ENCODE measurements around the gene PARD3B. TPM values are rescaled to one million over a fixed set of nuclear protein-coding genes. Genes with fewer than 3 reads are reported as not detected.

The PARD3B gene
- total and polyA plus RNA-seq, 2 of the 13 experiments (the other 11 are each of a cell fraction or from before 2014, with no cell fraction given), result 0.71 to 2.3 TPM

DNA sequence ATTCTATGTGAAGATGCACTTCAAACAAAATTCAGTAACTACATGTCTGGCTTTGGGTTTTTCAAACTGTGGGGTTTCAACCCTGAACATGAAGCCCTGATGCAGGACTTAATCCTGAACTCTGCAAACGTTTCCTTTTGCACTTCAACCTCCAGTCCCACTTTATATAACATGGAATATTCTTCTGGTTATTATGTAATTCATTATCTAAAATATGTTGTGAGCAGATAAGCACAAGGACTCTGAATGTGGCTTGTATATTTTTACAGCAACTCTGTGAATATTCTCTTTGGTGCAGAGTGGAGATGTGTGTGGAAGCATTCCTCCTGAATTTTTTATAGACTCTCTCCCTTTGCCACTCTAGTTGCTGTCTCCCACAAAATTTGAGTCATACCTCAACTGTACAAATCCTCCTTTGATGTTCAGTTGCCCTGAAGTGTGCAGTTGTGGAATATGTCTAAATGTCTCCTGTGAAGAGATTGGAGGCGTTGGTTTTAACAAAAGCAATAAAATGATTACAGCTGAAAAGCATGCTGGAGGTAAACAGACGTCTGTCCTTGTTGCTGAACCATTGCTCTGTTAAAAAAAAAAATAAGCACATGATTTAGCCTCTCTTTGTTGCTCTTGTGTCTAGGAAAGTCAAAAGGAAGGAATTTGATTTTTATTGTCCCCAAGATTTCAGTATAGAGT is 931.9 kb downstream of the PARD3B start:
- Histone ChIP-seq H3K27ac (ENCODE audit: extremely low read length, insufficient read depth, low read length) (no peak overlapping the region), H3K4me1 (ENCODE audit: insufficient read depth, low read length) (no peaks in the 10 kb centered on the region), H3K27me3 (ENCODE audit: control insufficient read depth in 1 of 2, insufficient read depth in 2 of 2, low read length in 2 of 2) (no peaks in the 10 kb centered on the region), H3K79me2 (ENCODE audit: insufficient read depth, low read length) (no peaks in the 10 kb centered on the region), H3K36me3 (replicated peaks in 1 of 2; ENCODE audit: control insufficient read depth in 1 of 2, insufficient read depth in 2 of 2, low read length in 2 of 2) (no peaks in the 10 kb centered on the region), H3K9me3 (ENCODE audit: low read length) (no peaks in the 10 kb centered on the region), H2AFZ (ENCODE audit: low read length) (no peak overlapping the region), H3K9ac (ENCODE audit: insufficient read depth, low read depth, low read length) (no peak overlapping the region), H3K4me2 (ENCODE audit: low read depth, low read length) (no peak overlapping the region), H3K4me3 (replicated peaks in 1 of 3; ENCODE audit: insufficient read depth in 1 of 3, low read depth in 2 of 3, low read length in 3 of 3) (no peak overlapping the region), H4K20me1 (ENCODE audit: insufficient read depth, low read length) (no peaks in the 10 kb centered on the region)
- DNase-seq (ENCODE audit: low spot score) (no peak), ATAC-seq (no peak), FAIRE-seq (no peak)
- in situ Hi-C loops (cut with HindIII; ENCODE audit: extremely low pct_ligation_motif_present, low pct_unique_long_range_greater_than_20kb) (no loop called here), intact Hi-C loops (cut with micrococcal nuclease; ENCODE audit: unreplicated experiment) (no loop called here)
- TF ChIP-seq ZNF672 (CRISPR knock-in tag; IDR thresholded peaks at IDR 0.05) (no peak), SMAD3 (CRISPR knock-in tag; IDR thresholded peaks at IDR 0.05) (no peak), ZNF138 (CRISPR knock-in tag; IDR thresholded peaks at IDR 0.05; ENCODE audit: low read depth) (no peak), ZNF75D (CRISPR knock-in tag; IDR thresholded peaks at IDR 0.05; ENCODE audit: borderline replicate concordance) (no peak), ZNF180 (CRISPR knock-in tag; IDR thresholded peaks at IDR 0.05; ENCODE audit: borderline replicate concordance, low read depth) (no peak), FOXJ3 (CRISPR knock-in tag; IDR thresholded peaks at IDR 0.05; ENCODE audit: borderline replicate concordance) (no peak)
- TF ChIP-seq, protein P1, sequence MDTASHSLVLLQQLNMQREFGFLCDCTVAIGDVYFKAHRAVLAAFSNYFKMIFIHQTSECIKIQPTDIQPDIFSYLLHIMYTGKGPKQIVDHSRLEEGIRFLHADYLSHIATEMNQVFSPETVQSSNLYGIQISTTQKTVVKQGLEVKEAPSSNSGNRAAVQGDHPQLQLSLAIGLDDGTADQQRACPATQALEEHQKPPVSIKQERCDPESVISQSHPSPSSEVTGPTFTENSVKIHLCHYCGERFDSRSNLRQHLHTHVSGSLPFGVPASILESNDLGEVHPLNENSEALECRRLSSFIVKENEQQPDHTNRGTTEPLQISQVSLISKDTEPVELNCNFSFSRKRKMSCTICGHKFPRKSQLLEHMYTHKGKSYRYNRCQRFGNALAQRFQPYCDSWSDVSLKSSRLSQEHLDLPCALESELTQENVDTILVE (CRISPR knock-in tag; IDR thresholded peaks at IDR 0.05), result no peak
- POLR2A ChIA-PET, result no interaction called here
- BruUV-seq (replicated peaks), result no TSS peak
- CTCF ChIA-PET (ENCODE audit: low intra/inter-chr PET ratio, low total read pairs), result no interaction called here
- WGBS (ENCODE audit: low lambda C conversion rate), result 8% methylated on average over 3 of the region's 3 CpGs

DNA sequence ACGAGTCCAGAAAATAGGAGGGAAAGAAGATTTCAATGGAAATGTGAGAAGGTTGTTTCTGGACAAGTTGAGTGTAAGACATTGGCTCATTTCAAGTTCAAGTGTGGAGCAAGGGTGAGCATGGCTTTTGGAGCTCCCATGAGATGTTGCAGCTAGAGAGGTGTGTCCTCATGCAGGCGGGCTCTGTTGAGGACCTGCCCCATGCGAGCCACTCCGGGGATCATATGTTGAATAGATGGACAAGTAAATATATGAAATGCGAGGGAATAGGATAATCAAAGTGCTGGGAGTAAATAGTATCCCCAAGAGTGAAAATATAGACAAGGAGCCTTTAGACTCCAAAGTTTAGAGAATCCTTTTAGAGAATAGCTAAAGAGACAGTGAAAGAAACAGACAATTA is 936.6 kb downstream of the PARD3B start:
- CTCF ChIA-PET (ENCODE audit: low intra/inter-chr PET ratio, low total read pairs), result no interaction called here
- H3K79me2 ChIP-seq (ENCODE audit: insufficient read depth, low read length), result no peaks in the 10 kb centered on the region
- TF ChIP-seq ZNF34 (CRISPR knock-in tag; IDR thresholded peaks at IDR 0.05; ENCODE audit: borderline replicate concordance), result no peak
- TF ChIP-seq, protein P2, sequence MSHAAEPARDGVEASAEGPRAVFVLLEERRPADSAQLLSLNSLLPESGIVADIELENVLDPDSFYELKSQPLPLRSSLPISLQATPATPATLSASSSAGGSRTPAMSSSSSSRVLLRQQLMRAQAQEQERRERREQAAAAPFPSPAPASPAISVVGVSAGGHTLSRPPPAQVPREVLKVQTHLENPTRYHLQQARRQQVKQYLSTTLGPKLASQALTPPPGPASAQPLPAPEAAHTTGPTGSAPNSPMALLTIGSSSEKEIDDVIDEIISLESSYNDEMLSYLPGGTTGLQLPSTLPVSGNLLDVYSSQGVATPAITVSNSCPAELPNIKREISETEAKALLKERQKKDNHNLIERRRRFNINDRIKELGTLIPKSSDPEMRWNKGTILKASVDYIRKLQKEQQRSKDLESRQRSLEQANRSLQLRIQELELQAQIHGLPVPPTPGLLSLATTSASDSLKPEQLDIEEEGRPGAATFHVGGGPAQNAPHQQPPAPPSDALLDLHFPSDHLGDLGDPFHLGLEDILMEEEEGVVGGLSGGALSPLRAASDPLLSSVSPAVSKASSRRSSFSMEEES (CRISPR knock-in tag; IDR thresholded peaks at IDR 0.05), result no peak
- no peak for TF ChIP-seq SP4 (CRISPR knock-in tag; IDR thresholded peaks at IDR 0.05)
- 50% methylated on average over 5 of the region's 5 CpGs for WGBS (ENCODE audit: low lambda C conversion rate)
- intact Hi-C loops (cut with micrococcal nuclease; ENCODE audit: unreplicated experiment), result no loop called here
- H3K9ac ChIP-seq (ENCODE audit: insufficient read depth, low read depth, low read length), result no peak overlapping the region
- in situ Hi-C loops (cut with HindIII; ENCODE audit: extremely low pct_ligation_motif_present, low pct_unique_long_range_greater_than_20kb), result no loop called here
- H3K27me3 ChIP-seq (ENCODE audit: control insufficient read depth in 1 of 2, insufficient read depth in 2 of 2, low read length in 2 of 2), result no peaks in the 10 kb centered on the region
- no peak for ATAC-seq
- H2AFZ ChIP-seq (ENCODE audit: low read length), result no peak overlapping the region
- no peaks in the 10 kb centered on the region for H4K20me1 ChIP-seq (ENCODE audit: insufficient read depth, low read length)
- FAIRE-seq, result no peak
- H3K4me3 ChIP-seq (replicated peaks in 1 of 3; ENCODE audit: insufficient read depth in 1 of 3, low read depth in 2 of 3, low read length in 3 of 3), result no peak overlapping the region
- H3K4me2 ChIP-seq (ENCODE audit: low read depth, low read length), result no peak overlapping the region
- H3K4me1 ChIP-seq (ENCODE audit: insufficient read depth, low read length), result no peaks in the 10 kb centered on the region
- POLR2A ChIA-PET, result no interaction called here
- H3K9me3 ChIP-seq (ENCODE audit: low read length), result no peaks in the 10 kb centered on the region
- no peaks in the 10 kb centered on the region for H3K36me3 ChIP-seq (replicated peaks in 1 of 2; ENCODE audit: control insufficient read depth in 1 of 2, insufficient read depth in 2 of 2, low read length in 2 of 2)
- H3K27ac ChIP-seq (ENCODE audit: extremely low read length, insufficient read depth, low read length), result no peak overlapping the region
- no TSS peak for BruUV-seq (replicated peaks)
- no peak for DNase-seq (ENCODE audit: low spot score)

Measured in HepG2 (cell line).